IPS DF 19.7 (cell line): ENCODE results near the gene RTTN.
"Not testable (repeated sequence)": the region's sequence is repeated elsewhere in the genome, so short reads cannot be mapped to it uniquely, and the experiment has no call there.

Source experiments
- DNase-seq: peaks from one replicate; pipeline ENCODE4 v3.0.0-alpha.2; 2013; ENCODE audit warnings: low read depth, low spot score

The RTTN gene

DNA sequence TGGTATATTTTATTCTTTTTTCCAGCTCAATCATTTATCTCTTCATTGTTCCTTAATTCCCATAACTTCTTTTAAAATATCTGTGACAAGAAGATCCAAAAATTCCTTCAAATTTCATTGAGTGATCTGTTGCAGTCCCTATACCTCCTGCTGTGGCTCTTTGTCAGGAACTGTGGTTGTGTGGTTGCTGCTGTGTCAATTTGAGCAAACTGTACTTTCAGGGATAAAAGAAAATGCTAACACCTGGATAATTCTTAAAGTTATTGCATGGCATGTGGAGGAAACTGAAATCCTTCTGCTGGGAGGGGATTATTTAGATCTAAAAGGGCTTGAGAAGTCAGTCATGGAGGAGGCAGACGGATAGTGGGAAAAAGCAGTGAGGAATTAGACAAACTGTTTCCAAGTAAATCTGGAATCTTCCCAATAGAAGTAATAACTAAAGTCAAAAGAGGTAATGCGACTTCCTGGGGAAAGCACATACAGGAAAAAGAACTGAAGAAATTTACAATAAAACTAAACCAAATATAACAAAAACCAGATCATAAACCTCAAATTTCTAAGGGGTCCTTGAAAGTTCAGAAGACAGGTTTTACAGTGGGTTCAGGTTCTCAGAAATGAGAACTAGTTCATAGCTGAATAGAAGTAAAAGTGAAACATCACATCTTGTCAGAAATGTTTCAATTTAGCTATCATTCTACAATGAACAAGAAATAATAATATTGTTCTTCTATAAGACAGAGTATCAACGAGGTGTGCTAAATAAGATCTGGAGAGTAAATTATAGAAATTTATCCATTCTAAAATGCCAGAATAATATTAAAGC is 224.3 kb downstream of the RTTN start:
- no peak for DNase-seq

GRCh38 chr18:69980509-69980908 is 225.0 kb downstream of the RTTN start:
- no peak for DNase-seq

DNA sequence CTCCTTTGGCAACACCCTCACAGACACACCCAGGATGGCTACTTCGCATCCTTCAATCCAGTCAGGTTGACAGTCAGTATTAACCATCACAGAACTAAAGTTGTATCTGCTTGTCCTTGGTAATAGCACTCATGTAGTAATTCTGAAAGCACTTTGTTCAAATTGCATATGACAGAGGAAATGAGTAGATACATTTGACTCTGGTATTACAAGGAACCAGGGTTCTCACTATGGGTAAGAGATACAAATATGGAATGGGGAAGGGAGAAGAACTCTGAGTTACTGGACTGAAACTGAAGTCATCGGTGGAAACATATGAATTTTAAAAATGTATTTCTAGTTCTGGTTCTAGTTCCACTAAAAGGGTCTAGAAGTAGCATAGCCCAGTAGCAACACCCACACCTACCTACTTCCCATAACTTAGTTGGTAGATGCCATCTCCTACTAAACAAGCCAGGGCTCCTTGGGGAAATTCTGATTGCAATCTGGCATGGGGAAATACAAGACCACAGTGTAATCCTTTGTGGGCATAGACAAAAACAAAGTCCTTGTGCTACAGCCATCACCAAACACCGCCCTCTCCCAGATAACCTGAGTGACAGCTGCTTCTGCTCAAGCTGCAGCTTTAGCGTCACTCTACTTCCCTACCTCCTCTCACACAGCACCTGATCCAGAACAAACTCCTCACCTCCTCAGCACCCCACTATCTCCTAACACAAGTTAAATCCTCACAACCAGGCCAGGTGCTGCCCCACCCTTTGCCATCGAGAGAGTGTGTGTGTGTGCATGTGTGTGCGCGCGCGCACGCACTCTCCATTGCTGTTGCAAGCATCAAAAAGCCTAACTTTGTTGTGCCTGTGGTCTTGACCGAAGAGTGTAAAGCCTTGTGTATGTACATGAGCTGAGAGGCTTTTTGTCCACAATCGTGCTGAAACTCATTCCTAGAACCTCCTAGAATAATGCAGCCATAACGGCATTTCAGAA is 226.5 kb downstream of the RTTN start:
- no peak for DNase-seq

GRCh38 chr18:69975294-69975693 is 230.2 kb downstream of the RTTN start:
- DNase-seq = not testable (repeated sequence)

DNA sequence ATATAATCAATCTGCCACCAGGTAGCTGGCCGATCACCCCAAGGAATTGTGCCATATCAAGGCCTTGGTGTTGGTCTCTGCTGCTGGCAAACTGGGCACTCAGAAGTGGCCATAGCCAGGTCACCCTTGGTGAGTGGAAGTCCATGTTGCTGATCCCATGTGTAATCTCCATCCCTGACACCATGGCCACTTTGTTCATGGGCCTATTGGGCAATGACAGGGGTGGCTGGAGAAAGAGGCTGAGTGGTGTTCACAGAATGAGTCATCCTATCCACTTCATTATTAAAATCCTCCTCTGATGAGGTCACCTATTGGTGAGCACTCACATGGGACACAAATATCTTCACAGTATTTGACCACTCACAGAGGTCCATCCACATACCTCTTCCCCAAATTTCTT is 231.1 kb downstream of the RTTN start:
- no peak for DNase-seq

GRCh38 chr18:69969491-69969890 is 236.0 kb downstream of the RTTN start:
- DNase-seq = no peak

- no peak for DNase-seq
These were observed 237.4 kb downstream of the RTTN start for GRCh38 chr18:69968039-69968438.

- DNase-seq = no peak
These were observed 242.3 kb downstream of the RTTN start for GRCh38 chr18:69963196-69963595.

DNA sequence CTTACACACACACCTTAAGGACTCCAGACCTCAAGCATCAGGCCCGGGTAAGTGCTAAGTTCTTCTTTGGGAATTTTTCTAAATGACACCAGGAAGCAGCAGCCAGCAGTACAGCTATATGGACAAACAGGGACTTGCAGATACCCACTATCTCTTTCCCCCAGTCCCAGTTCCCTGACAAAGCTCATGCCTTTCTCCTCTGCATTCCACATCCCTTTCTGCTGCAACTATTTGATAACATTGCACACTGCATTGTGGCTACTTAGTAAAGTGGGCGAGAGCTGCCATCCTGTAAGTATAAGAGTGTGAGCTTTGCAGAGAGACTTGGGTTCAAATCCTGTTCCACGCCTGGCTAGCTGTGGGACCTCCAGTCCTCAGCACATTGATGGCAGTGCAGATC is 243.8 kb downstream of the RTTN start:
- no peak for DNase-seq

GRCh38 chr18:69958422-69958821 is 247.1 kb downstream of the RTTN start:
- DNase-seq = no peak

- DNase-seq = no peak
These were observed 247.7 kb downstream of the RTTN start for GRCh38 chr18:69957747-69958146.

DNA sequence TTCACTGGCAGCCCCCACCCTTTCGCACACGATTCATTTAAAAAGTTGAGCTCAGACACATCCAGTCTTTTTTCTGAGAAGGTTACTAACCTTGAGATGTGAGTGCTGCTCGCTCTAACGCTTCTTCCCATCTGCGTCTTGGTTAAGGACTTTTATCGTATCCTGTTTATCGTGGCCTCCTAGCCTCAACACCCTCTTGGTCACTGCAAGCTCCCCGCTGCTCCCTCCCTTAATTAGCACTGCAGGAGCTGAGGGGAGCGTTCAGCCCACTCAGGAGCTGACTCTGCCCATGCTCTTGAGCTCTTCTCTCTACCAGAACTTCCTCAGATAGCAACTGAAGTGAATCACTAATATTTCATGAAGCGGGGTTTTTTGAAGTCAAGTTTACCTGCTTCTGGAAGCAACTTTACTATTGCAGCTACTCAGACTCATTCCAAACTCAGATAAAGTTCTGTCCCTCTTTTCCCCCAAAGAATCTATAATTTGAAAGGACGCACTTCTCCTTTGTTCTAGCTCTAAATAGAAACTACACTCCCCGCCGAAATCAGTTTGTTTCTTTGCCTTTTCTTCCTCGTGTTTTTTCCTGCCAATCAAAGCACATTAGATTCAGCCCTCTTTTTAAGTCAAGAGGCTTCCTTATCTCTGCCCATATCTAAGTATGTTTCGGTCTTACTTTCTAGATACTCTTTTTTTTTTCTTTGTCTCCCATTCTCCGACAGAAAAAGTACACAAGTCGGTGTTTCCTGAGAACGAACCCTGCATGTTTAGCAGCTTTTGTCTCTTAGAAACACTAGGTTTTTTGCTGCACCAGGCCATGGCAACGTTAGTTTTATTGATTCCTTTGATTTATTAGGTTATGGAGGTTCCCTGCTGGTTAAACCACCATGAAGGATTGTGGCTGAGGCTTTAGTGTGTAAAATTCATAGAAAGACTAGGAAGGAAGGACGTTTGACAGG is 248.5 kb downstream of the RTTN start:
- no peak for DNase-seq

- no peak for DNase-seq
These were observed 249.4 kb downstream of the RTTN start for GRCh38 chr18:69956057-69956456.

DNA sequence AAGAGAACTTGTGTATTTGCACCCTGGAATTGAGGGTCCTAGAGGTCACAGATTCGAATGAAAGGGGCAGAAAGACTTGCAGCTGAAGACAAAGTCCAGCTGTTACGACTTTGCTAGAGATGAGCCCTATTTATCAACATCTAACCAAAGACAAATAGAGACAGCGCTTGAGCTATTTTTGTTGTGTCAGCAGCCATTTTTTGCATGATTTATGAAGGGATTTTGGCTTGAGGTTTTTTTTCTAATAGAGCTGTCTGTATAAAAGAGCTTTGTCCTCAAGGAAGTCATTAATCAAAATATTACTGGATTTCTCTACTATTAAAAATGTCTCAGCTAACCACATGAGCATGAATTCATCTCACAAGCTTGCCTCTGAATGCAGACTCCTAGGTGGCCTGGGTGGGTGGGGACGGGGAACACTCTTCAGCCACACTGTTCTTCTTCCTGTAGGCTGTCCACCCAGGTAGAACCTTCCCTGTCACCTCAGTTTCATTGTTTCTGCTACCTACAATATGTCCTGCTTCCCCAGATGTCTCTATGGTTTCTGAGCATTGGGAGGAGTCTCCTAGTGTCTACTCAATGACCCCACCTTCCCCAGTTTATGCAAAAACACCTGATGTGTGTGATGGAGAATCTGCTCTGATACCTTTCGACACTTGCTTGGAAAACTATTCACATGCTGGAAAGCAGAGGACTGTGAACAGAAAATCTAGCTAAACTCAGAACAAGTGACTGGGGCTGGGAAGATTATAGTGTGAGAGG is 250.6 kb downstream of the RTTN start:
- DNase-seq = no peak

DNA sequence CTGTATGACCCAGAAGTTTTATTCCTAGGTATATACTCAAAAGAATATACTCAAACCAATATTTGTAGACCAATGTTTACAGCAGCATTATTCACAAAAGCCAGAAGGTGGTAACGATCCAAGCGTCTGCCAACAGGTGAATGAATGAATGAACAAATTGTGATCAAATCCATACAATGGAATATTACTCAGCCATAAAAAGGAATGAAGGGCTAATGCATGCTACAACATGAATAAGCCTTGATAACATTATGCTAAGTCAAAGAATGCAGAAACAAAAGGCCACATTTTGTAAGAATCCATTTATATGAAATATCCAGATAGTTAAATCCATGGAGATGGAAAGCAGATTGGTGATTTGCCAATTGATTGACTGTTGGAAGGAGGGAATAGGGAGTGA is 252.3 kb downstream of the RTTN start:
- DNase-seq = no peak
